Thoracic aorta (tissue), 2 donors: ENCODE data around the gene SPCS3. TPM values are rescaled to one million over a fixed set of nuclear protein-coding genes. Genes with fewer than 3 reads are reported as not detected.
A peak's percentile ranks its signal among the peaks of the same experiment; 100 is the strongest.
"Not testable (repeated sequence)": the region's sequence is repeated elsewhere in the genome, so short reads cannot be mapped to it uniquely, and the experiment has no call there.

Experiments
- ATAC-seq: fragments of 150-250 bp; one replicate; pipeline ENCODE4 v1.8.0; 2017; ENCODE audit warnings: low read depth; ENCODE audit not compliant: insufficient number of reproducible peaks, low FRiP score
- DNase-seq: peaks from one replicate; pipeline ENCODE4 v3.0.0-alpha.2; 2020; ENCODE audit warnings: low spot score
- H3K27ac ChIP-seq, 2 donors: fragments of 200-600 bp; sonication (generic); 1 replicate in 1 of 2; 2 replicates in 1 of 2; pipeline ENCODE4 v1.5.1; 2016; ENCODE audit warnings: mild to moderate bottlenecking in 2 of 2, moderate library complexity in 2 of 2
- H3K27me3 ChIP-seq: fragments of 200-600 bp; sonication (generic); replicated peaks from 2 replicates; pipeline ENCODE4 v1.6.0; 2016; ENCODE audit warnings: mild to moderate bottlenecking; ENCODE audit not compliant: insufficient read depth
- H3K36me3 ChIP-seq: fragments of 200-600 bp; sonication (generic); one replicate; pipeline ENCODE4 v1.5.1; 2016
- H3K4me1 ChIP-seq, 2 donors: fragments of 200-600 bp; sonication (generic); 1 replicate in 1 of 2; 2 replicates in 1 of 2; pipeline versions ENCODE4 v1.5.1 to v1.6.0; 2016; ENCODE audit warnings: low read depth in 2 of 2, mild to moderate bottlenecking in 1 of 2; ENCODE audit not compliant: control insufficient read depth in 1 of 2
- H3K4me3 ChIP-seq: fragments of 200-600 bp; sonication (generic); 2 replicates; pipeline ENCODE4 v1.5.1; 2016; ENCODE audit warnings: mild to moderate bottlenecking
- H3K9me3 ChIP-seq: fragments of 200-600 bp; sonication (generic); 2 replicates; pipeline ENCODE4 v1.5.1; 2016
- total RNA-seq, 2 donors: library from RNA; depleted of rRNA; stranded (reverse); fragments of >200 nt; gene quantifications; one replicate each; pipeline versions ENCODE4 v1.1.0 to v1.2.3, GENCODE V29; 2016
- TF ChIP-seq, protein P1 (sequence below): fragments of 200-600 bp; sonication (generic); IDR thresholded peaks from one replicate; pipeline ENCODE4 v1.5.1; 2019; ENCODE audit warnings: antibody characterized with exemption

Gene SPCS3
- total RNA-seq, 2 donors from 2014 or later, result 74.1 to 88.4 TPM

DNA sequence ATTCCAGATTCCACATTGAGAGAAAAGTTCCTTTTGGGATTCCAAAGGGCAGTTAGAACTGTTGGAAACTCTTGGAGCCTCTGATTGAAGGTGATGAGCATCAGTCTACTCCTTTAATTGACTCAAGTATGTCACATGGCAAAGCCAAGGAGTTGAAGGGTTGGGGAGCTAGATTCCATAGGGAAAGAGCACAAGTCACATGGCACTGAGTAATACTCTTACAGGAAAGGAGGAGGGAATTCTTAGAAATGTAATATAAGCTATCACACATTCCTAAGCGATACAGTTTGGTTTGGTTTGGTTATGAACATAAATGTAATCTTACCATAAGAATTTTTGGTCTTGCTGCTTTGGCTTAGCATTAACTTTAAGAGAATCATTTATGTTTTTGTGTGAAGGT lies 15.7 kb downstream of the SPCS3 start:
- Histone ChIP-seq H3K36me3 (peaks cover 3% of the 10 kb centered on the region), H3K27ac (no peak overlapping the region), H3K9me3 (no peaks in the 10 kb centered on the region), H3K4me3 (no peak overlapping the region), H3K4me1 (no peaks in the 10 kb centered on the region), H3K27me3 (no peaks in the 10 kb centered on the region)
- TF ChIP-seq, protein P1, sequence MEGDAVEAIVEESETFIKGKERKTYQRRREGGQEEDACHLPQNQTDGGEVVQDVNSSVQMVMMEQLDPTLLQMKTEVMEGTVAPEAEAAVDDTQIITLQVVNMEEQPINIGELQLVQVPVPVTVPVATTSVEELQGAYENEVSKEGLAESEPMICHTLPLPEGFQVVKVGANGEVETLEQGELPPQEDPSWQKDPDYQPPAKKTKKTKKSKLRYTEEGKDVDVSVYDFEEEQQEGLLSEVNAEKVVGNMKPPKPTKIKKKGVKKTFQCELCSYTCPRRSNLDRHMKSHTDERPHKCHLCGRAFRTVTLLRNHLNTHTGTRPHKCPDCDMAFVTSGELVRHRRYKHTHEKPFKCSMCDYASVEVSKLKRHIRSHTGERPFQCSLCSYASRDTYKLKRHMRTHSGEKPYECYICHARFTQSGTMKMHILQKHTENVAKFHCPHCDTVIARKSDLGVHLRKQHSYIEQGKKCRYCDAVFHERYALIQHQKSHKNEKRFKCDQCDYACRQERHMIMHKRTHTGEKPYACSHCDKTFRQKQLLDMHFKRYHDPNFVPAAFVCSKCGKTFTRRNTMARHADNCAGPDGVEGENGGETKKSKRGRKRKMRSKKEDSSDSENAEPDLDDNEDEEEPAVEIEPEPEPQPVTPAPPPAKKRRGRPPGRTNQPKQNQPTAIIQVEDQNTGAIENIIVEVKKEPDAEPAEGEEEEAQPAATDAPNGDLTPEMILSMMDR, result no peak
- ATAC-seq, result no peak
- DNase-seq, result no peak

DNA sequence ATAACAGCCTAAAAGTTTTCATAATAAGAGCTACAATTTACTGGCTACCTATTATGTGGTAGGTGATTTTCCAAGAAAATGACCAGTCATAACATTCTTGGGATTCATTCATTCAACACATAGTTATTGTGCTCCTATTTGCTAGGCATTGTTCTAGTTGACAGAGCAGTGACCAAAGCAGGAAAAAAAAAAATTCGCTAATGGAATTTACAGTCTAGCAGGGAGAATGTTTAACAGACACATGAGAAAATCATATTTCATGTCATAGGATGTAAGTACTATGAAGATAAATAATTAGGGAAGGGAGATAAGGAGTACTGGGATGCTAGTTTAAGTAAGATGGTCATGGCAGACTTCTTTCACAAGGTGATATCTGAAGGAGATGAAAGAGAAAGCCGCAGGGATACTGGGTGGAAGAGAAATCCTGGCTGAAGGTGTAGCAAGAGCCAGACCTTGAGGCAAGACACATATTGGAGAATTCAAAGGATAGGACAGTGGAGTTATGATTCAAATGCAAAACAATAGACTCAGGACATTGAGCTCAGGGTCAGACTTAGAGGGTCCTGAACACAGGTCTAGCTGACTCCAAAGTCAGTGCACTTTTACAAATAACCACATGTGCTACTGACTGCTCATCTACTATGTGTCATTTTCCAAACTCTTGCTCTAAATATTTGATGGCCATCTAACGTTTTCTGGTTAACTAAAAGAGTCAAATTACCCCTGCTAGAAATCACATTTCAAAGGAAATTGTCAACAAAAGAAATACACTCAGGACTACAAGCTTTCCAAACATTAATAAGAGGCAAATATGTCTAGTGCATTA lies 20.4 kb downstream of the SPCS3 start:
- H3K9me3 ChIP-seq, result peaks cover 13% of the 10 kb centered on the region
- H3K27me3 ChIP-seq, result no peaks in the 10 kb centered on the region
- ATAC-seq (no peak), DNase-seq (no peak)
- no peaks in the 10 kb centered on the region for H3K4me1 ChIP-seq
- H3K27ac ChIP-seq, result no peak overlapping the region
- no peaks in the 10 kb centered on the region for H3K36me3 ChIP-seq
- TF ChIP-seq, protein P1, result no peak
- H3K4me3 ChIP-seq, result peak overlapping the region; percentile 25

DNA sequence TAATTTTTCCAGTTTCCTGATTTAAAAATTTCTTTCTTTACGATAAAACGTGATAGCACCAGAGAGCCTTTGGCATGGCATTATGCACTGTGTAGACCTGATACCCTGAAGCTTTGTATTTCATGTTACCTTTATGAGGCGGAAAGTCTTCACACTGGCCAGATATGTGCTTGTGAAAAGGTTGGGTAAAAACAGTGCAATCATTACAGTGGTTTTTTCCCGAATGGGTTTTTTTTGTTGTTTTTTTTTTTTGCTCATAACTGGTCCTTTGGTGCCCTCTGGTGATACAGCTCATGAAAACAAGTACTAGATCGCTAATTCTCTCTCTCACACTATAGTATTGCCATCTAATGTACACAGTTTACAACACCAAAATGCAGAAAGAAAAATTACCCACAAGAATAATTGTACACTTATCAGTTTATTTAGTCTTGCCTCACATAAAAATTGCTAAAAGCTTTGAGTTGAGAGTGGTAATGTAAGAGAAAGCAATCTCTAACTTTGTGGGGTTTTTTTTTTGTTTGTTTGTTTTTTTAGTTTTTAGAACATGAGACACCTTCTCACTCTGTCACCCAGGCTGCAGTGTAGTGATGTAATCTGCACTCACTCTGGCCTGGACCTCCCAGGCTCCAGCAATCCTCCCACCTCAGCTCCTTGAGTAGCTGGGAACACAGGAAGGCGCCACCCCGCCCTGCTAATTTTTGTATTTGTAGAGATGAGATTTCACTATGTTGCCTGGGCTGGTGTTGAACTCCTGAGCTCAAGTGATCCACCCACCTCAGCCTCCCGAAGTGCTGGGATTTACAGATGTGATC lies 21.3 kb downstream of the SPCS3 start:
- Histone ChIP-seq H3K27me3 (no peaks in the 10 kb centered on the region), H3K4me1 (no peaks in the 10 kb centered on the region), H3K9me3 (peaks cover 13% of the 10 kb centered on the region), H3K27ac (no peak overlapping the region), H3K36me3 (no peaks in the 10 kb centered on the region), H3K4me3 (peak overlapping the region; percentile 25)
- TF ChIP-seq, protein P1, result peak; percentile 29
- ATAC-seq (peak; percentile 65), DNase-seq (no peak)

DNA sequence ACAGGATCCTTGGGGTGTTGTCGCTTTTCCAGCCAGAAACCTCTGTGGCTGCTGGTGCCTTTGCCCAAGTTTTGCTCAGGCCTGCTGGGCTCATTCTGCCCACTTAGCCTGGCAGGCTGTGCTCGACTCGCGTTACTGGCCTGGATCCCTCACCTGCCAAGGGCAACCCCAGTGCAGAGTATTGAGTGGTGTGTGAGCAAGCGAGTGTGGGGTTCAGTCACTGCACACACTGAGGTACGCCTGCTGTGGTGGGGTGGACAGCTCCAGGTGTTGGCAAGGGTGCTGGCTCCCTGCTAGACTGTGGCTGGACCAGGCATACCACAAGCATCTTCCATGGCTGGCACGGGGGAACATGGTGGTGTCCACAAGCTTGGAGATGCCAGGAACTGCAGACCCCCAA lies 22.6 kb downstream of the SPCS3 start:
- no peak overlapping the region for H3K27ac ChIP-seq
- no peaks in the 10 kb centered on the region for H3K4me1 ChIP-seq
- TF ChIP-seq, protein P1, result no peak
- H3K27me3 ChIP-seq, result no peaks in the 10 kb centered on the region
- no peak for DNase-seq
- H3K9me3 ChIP-seq, result peaks cover 13% of the 10 kb centered on the region
- no peaks in the 10 kb centered on the region for H3K36me3 ChIP-seq
- ATAC-seq, result no peak
- no peak overlapping the region for H3K4me3 ChIP-seq

DNA sequence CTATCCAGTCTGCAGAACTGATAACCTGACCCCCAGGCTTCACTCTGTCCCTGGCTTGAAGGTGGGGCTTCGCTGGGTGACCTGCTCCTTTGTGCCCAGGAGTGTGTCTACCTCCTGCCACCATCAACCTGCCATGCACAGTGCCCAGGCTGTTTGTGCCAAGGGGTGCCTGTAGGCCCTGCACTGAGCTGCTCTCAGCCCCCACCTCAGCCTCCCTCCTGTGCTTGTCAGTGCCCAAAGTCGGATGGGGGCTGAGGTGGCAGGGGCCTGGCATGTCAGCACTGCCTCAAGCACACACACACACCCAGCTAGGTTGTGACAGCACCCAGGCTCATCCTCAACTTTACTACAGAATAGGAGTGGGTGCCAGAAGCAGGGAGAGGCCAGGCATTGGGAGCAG lies 23.5 kb downstream of the SPCS3 start:
- ATAC-seq (no peak), DNase-seq (no peak)
- TF ChIP-seq, protein P1, result no peak

DNA sequence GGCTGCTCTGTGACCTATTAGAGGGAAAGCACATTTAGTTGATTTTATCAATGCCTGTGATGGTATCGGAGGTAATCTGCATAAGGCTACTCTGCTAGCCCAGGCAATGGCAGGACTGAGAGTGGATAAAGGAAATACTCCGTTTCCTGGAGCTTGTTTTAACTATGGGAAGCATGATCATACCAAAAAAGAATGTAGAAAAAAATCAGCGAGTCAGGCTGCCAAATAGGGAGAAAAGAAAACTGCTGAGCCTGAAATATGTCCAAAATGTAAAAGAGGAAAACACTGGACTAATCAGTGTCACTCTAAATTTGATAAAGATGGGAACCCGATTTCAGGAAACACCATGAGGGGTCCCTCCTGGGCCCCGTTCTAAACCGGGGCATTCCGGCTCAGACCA lies 25.6 kb downstream of the SPCS3 start:
- ATAC-seq, DNase-seq, H3K4me1 ChIP-seq, H3K36me3 ChIP-seq, H3K27me3 ChIP-seq, H3K27ac ChIP-seq: not testable (repeated sequence)
- Histone ChIP-seq H3K9me3 (peaks cover 13% of the 10 kb centered on the region), H3K4me3 (peak overlapping the region; percentile 62)

More for the DNA sequence above, 23.5 kb downstream of the SPCS3 start:
- H3K27ac ChIP-seq, result no peak overlapping the region
- no peaks in the 10 kb centered on the region for H3K36me3 ChIP-seq
- H3K4me3 ChIP-seq, result no peak overlapping the region
- no peaks in the 10 kb centered on the region for H3K4me1 ChIP-seq
- H3K27me3 ChIP-seq, result no peaks in the 10 kb centered on the region
- H3K9me3 ChIP-seq, result peaks cover 13% of the 10 kb centered on the region

DNA sequence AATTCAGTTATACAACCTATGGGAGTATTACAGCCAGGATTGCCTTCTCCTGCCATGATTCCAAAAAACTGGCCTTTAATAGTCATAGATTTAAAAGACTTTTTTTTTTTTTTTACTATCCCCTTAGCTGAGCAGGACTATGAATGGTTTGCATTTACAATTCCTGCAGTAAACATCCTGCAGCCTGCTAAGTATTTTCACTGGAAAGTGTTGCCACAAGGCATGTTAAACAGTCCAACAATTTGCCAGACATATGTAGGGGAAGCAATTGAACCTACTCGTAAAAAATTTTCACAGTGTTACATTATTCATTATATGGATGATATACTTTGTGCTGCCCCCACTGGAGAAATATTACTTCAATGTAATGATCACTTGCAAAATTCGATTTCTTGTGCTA lies 27.1 kb downstream of the SPCS3 start:
- ATAC-seq, H3K36me3 ChIP-seq, H3K4me3 ChIP-seq, DNase-seq, H3K4me1 ChIP-seq, H3K27ac ChIP-seq, H3K27me3 ChIP-seq: not testable (repeated sequence)
- H3K9me3 ChIP-seq, result peaks cover 13% of the 10 kb centered on the region
